Measurements from ENCODE around the gene CDKL2. TPM values are rescaled to one million over a fixed set of nuclear protein-coding genes. Genes with fewer than 3 reads are reported as not detected.
"Not testable (repeated sequence)": the region's sequence is repeated elsewhere in the genome, so short reads cannot be mapped to it uniquely, and the experiment has no call there.

Gene CDKL2
- total RNA-seq, 1 experiment from 2014 or later, result 1.5 TPM

GRCh38 chr4:75542824-75543223 is 87.5 kb downstream of the CDKL2 start:
- no peak overlapping the region for H3T11ph ChIP-seq (ENCODE audit: low read length)
- H2BK20ac ChIP-seq (ENCODE audit: low read depth, low read length, poor library complexity, severe bottlenecking), result no peak overlapping the region
- no peak overlapping the region for H2BK5ac ChIP-seq (ENCODE audit: insufficient read length, low read length)
- Mint-ChIP-seq H3K27me3 (ENCODE audit: low read depth) (no peaks in the 10 kb centered on the region), H3K4me3 (no peak overlapping the region), H3K36me3 (ENCODE audit: insufficient read depth in 1 of 3, low read depth in 3 of 3) (peaks cover 0 to 4% (median 0%) of the 10 kb centered on the region in 3 experiments; a peak in 1 of 7 replicates), H3K9me3 (no peaks in the 10 kb centered on the region), H3K4me1 (no peaks in the 10 kb centered on the region), H3K27ac (no peak overlapping the region)
- H4K5ac ChIP-seq (ENCODE audit: insufficient read length, low read depth, low read length), result no peak overlapping the region
- H3K4me2 ChIP-seq (ENCODE audit: insufficient read depth, insufficient read length, low read length), result no peak overlapping the region
- no peak overlapping the region for H4K91ac ChIP-seq (ENCODE audit: insufficient read length, low read depth, low read length)
- H3K14ac ChIP-seq (ENCODE audit: insufficient read depth, low read length), result no peak overlapping the region
- no peaks in the 10 kb centered on the region for H4K20me1 ChIP-seq (ENCODE audit: control insufficient read depth, insufficient read depth, insufficient read length)
- no peak overlapping the region for H2BK120ac ChIP-seq (ENCODE audit: low read depth, low read length, poor library complexity, severe bottlenecking)
- H4K8ac ChIP-seq (replicated peaks; ENCODE audit: insufficient read length, low read depth, low read length), result no peak overlapping the region
- H3K27ac ChIP-seq (ENCODE audit: insufficient read length, low read depth, low read length), result no peak overlapping the region
- no peak overlapping the region for H2BK12ac ChIP-seq (ENCODE audit: insufficient read length, low read depth, low read length)
- no peak overlapping the region for H3K56ac ChIP-seq (ENCODE audit: insufficient read length, low read depth, low read length)
- no peaks in the 10 kb centered on the region for H3K79me2 ChIP-seq (ENCODE audit: insufficient read depth, low read length)
- no peak overlapping the region for H2AFZ ChIP-seq (ENCODE audit: low read length)
- TF ChIP-seq CTCF (conservative IDR thresholded peaks at IDR 0.05), result no peak
- no peak overlapping the region for H3K4ac ChIP-seq (ENCODE audit: low read depth, low read length)
- H3K9me3 ChIP-seq (ENCODE audit: control insufficient read depth, low read depth, low read length), result no peaks in the 10 kb centered on the region
- DNase-seq, result no peak
- H3K4me1 ChIP-seq (ENCODE audit: insufficient read depth, low read length), result no peaks in the 10 kb centered on the region
- no peak overlapping the region for H3K18ac ChIP-seq (ENCODE audit: insufficient read length, low read depth, low read length)
- H2BK15ac ChIP-seq (ENCODE audit: low read depth, low read length), result no peak overlapping the region
- no peak overlapping the region for H2AK5ac ChIP-seq (ENCODE audit: insufficient read length, low read length)
- H3K23ac ChIP-seq (ENCODE audit: insufficient read length, low read depth, low read length), result no peak overlapping the region
- H3K27me3 ChIP-seq (ENCODE audit: insufficient read depth, low read length), result no peaks in the 10 kb centered on the region
- no peak overlapping the region for H3K9ac ChIP-seq (ENCODE audit: extremely low read depth, insufficient read length, low read length)
- no peaks in the 10 kb centered on the region for H3K23me2 ChIP-seq (ENCODE audit: insufficient read length, low read depth, low read length, poor library complexity, severe bottlenecking)
- H3K79me1 ChIP-seq (ENCODE audit: insufficient read depth, low read depth, low read length, poor library complexity, severe bottlenecking), result no peaks in the 10 kb centered on the region

GRCh38 chr4:75537308-75537707 is 93.0 kb downstream of the CDKL2 start:
- not testable (repeated sequence) for H3K9me3 ChIP-seq (ENCODE audit: control insufficient read depth, low read depth, low read length); H3K27me3 ChIP-seq (ENCODE audit: insufficient read depth, low read length); H3K27ac Mint-ChIP-seq; H4K5ac ChIP-seq (ENCODE audit: insufficient read length, low read depth, low read length); H3K79me1 ChIP-seq (ENCODE audit: insufficient read depth, low read depth, low read length, poor library complexity, severe bottlenecking); H2AFZ ChIP-seq (ENCODE audit: low read length); H3K4me1 ChIP-seq (ENCODE audit: insufficient read depth, low read length); H2BK15ac ChIP-seq (ENCODE audit: low read depth, low read length); H3T11ph ChIP-seq (ENCODE audit: low read length); H3K56ac ChIP-seq (ENCODE audit: insufficient read length, low read depth, low read length); H3K79me2 ChIP-seq (ENCODE audit: insufficient read depth, low read length); H2BK20ac ChIP-seq (ENCODE audit: low read depth, low read length, poor library complexity, severe bottlenecking); H3K23ac ChIP-seq (ENCODE audit: insufficient read length, low read depth, low read length); H2AK5ac ChIP-seq (ENCODE audit: insufficient read length, low read length); H4K91ac ChIP-seq (ENCODE audit: insufficient read length, low read depth, low read length); H2BK12ac ChIP-seq (ENCODE audit: insufficient read length, low read depth, low read length); H3K14ac ChIP-seq (ENCODE audit: insufficient read depth, low read length); H3K27ac ChIP-seq (ENCODE audit: insufficient read length, low read depth, low read length); H2BK120ac ChIP-seq (ENCODE audit: low read depth, low read length, poor library complexity, severe bottlenecking); H3K18ac ChIP-seq (ENCODE audit: insufficient read length, low read depth, low read length); H3K4me3 Mint-ChIP-seq; H3K4me2 ChIP-seq (ENCODE audit: insufficient read depth, insufficient read length, low read length); H3K23me2 ChIP-seq (ENCODE audit: insufficient read length, low read depth, low read length, poor library complexity, severe bottlenecking); H2BK5ac ChIP-seq (ENCODE audit: insufficient read length, low read length); H3K27me3 Mint-ChIP-seq (ENCODE audit: low read depth); H3K4ac ChIP-seq (ENCODE audit: low read depth, low read length); H4K20me1 ChIP-seq (ENCODE audit: control insufficient read depth, insufficient read depth, insufficient read length); H3K4me1 Mint-ChIP-seq; H3K9ac ChIP-seq (ENCODE audit: extremely low read depth, insufficient read length, low read length); DNase-seq; H4K8ac ChIP-seq (replicated peaks; ENCODE audit: insufficient read length, low read depth, low read length)
- no CpG with 5 or more reads among the region's 6 CpGs for WGBS (ENCODE audit: extremely low coverage, insufficient read length, low lambda C conversion rate)
- Mint-ChIP-seq H3K36me3 (ENCODE audit: insufficient read depth in 1 of 3, low read depth in 3 of 3) (peaks cover 12 to 16% (median 14%) of the 10 kb centered on the region in 3 experiments), H3K9me3 (peaks cover 12 to 17% of the 10 kb centered on the region in 2 experiments)

Data from H9 (cell line).